ENCODE data around the gene AGTRAP. TPM values are rescaled to one million over a fixed set of nuclear protein-coding genes. Genes with fewer than 3 reads are reported as not detected.

The AGTRAP gene
- total and polyA plus RNA-seq, 2 experiments from 2014 or later, result 34.2 to 71.9 TPM

DNA sequence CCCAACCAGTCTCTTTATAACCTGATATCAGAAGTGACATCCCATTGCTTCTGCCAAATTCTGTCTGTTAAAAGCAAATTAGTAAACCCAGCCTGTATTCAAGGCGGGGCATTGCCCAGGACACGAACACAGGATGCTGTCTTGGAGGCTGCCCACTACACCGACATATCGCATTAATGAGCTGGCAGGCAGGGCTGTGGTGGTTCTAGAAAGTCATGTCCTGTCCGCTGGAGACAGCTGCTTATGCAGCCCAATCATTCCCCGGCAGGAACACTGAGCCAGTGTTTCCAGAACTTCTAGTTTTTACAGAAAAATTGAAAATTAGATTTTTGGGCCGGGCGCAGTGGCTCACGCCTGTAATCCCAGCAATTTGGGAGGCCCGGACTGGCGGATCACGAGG is 45.4 kb downstream of the AGTRAP start:
- no peak overlapping the region for H2AFZ ChIP-seq
- H3K4me1 ChIP-seq (ENCODE audit: insufficient read depth), result peaks cover 10% of the 10 kb centered on the region
- no peaks in the 10 kb centered on the region for H3K27me3 ChIP-seq
- H3K27ac ChIP-seq, result no peak overlapping the region
- H3K9me2 ChIP-seq (replicated peaks; ENCODE audit: insufficient read depth), result no peaks in the 10 kb centered on the region
- no peak overlapping the region for H3K4me2 ChIP-seq
- 91% methylated on average over 12 of the region's 12 CpGs for WGBS (ENCODE audit: low lambda C conversion rate, missing lambda C conversion rate)
- H4K20me1 ChIP-seq (ENCODE audit: insufficient read depth, poor library complexity, severe bottlenecking), result no peaks in the 10 kb centered on the region
- no peaks in the 10 kb centered on the region for H3K9me3 ChIP-seq (ENCODE audit: low read depth)
- no peaks in the 10 kb centered on the region for H3K79me2 ChIP-seq
- H3K36me3 ChIP-seq (replicated peaks; ENCODE audit: insufficient read depth, low read depth), result no peaks in the 10 kb centered on the region
- no peak for DNase-seq (ENCODE audit: low spot score)
- TF ChIP-seq, protein P1, sequence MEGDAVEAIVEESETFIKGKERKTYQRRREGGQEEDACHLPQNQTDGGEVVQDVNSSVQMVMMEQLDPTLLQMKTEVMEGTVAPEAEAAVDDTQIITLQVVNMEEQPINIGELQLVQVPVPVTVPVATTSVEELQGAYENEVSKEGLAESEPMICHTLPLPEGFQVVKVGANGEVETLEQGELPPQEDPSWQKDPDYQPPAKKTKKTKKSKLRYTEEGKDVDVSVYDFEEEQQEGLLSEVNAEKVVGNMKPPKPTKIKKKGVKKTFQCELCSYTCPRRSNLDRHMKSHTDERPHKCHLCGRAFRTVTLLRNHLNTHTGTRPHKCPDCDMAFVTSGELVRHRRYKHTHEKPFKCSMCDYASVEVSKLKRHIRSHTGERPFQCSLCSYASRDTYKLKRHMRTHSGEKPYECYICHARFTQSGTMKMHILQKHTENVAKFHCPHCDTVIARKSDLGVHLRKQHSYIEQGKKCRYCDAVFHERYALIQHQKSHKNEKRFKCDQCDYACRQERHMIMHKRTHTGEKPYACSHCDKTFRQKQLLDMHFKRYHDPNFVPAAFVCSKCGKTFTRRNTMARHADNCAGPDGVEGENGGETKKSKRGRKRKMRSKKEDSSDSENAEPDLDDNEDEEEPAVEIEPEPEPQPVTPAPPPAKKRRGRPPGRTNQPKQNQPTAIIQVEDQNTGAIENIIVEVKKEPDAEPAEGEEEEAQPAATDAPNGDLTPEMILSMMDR (IDR thresholded peaks at IDR 0.05; ENCODE audit: poor library complexity), result no peak
- TF ChIP-seq EZH2 (IDR thresholded peaks at IDR 0.05; ENCODE audit: borderline replicate concordance) (no peak), EZH2phosphoT487 (IDR thresholded peaks at IDR 0.05; ENCODE audit: low read depth, severe bottlenecking, unreplicated experiment) (no peak)
- H3K4me3 ChIP-seq, result no peak overlapping the region

DNA sequence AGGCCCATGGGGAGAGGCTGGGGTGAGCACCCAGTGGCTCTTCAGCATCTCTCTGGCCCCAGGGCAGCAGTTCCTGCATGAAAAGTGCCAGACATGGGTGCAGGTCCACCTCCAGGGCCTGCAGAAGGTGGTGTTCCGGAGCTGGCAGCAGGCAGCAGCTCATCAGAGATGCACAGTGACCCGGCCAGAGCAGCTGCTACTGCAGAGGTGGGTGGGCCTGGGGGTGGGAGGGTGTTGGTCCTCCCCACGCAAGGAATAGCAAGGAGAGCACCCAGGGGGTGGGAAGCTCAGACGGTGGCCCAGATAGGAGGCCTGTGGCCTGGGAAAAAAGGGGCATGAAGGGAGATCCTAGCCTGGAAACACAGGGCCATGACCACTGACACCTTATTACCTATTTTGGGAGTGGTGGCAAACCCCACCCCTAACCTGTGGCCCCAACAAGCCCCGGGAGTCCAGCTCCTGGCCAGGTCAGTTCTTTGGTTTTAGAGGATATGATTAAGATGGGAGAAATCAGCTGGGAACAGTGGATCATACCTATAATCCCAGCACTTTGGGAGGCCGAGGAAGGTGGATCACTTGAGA is 46.3 kb downstream of the AGTRAP start:
- 85% methylated on average over 6 of the region's 6 CpGs for WGBS (ENCODE audit: low lambda C conversion rate, missing lambda C conversion rate)
- Histone ChIP-seq H3K4me3 (no peak overlapping the region), H3K4me1 (ENCODE audit: insufficient read depth) (peaks cover 17% of the 10 kb centered on the region), H2AFZ (no peak overlapping the region), H3K9me3 (ENCODE audit: low read depth) (no peaks in the 10 kb centered on the region), H3K36me3 (replicated peaks; ENCODE audit: insufficient read depth, low read depth) (no peaks in the 10 kb centered on the region), H4K20me1 (ENCODE audit: insufficient read depth, poor library complexity, severe bottlenecking) (no peaks in the 10 kb centered on the region), H3K4me2 (no peak overlapping the region), H3K79me2 (no peaks in the 10 kb centered on the region), H3K27me3 (no peaks in the 10 kb centered on the region), H3K27ac (no peak overlapping the region), H3K9me2 (replicated peaks; ENCODE audit: insufficient read depth) (no peaks in the 10 kb centered on the region)
- TF ChIP-seq, protein P1 (IDR thresholded peaks at IDR 0.05; ENCODE audit: poor library complexity), result no peak
- TF ChIP-seq EZH2 (IDR thresholded peaks at IDR 0.05; ENCODE audit: borderline replicate concordance), result no peak
- no peak for TF ChIP-seq EZH2phosphoT487 (IDR thresholded peaks at IDR 0.05; ENCODE audit: low read depth, severe bottlenecking, unreplicated experiment)
- no peak for DNase-seq (ENCODE audit: low spot score)

DNA sequence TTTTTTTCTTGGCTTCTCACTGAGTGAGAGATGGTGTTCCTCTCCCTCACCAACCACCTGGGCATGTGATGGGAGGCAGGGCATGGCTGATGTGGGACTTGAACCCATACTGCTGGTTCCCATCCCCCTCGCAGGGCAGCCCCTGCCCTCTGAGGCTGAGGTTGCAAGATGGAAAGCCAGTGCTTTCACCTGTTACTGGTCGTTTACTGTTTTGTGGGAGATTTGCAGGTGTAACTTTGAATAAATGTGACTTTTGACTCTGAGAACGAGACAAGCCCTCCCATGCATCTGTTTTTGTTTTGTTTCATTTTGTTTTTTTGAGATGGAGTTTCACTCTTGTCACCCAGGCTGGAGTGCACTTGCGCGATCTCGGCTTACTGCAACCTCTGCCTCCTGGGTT is 47.6 kb downstream of the AGTRAP start:
- H3K4me2 ChIP-seq, result no peak overlapping the region
- no peaks in the 10 kb centered on the region for H4K20me1 ChIP-seq (ENCODE audit: insufficient read depth, poor library complexity, severe bottlenecking)
- no peak for DNase-seq (ENCODE audit: low spot score)
- TF ChIP-seq, protein P1 (IDR thresholded peaks at IDR 0.05; ENCODE audit: poor library complexity), result no peak
- TF ChIP-seq EZH2 (IDR thresholded peaks at IDR 0.05; ENCODE audit: borderline replicate concordance), result no peak
- no peak for TF ChIP-seq EZH2phosphoT487 (IDR thresholded peaks at IDR 0.05; ENCODE audit: low read depth, severe bottlenecking, unreplicated experiment)
- H3K36me3 ChIP-seq (replicated peaks; ENCODE audit: insufficient read depth, low read depth), result no peaks in the 10 kb centered on the region
- no peaks in the 10 kb centered on the region for H3K9me2 ChIP-seq (replicated peaks; ENCODE audit: insufficient read depth)
- no peaks in the 10 kb centered on the region for H3K27me3 ChIP-seq
- H3K27ac ChIP-seq, result no peak overlapping the region
- H3K4me1 ChIP-seq (ENCODE audit: insufficient read depth), result peaks cover 27% of the 10 kb centered on the region
- H3K9me3 ChIP-seq (ENCODE audit: low read depth), result no peaks in the 10 kb centered on the region
- 87% methylated on average over 6 of the region's 6 CpGs for whole genome bisulfite sequencing (ENCODE audit: low lambda C conversion rate, missing lambda C conversion rate)
- no peak overlapping the region for H3K4me3 ChIP-seq
- no peaks in the 10 kb centered on the region for H3K79me2 ChIP-seq
- no peak overlapping the region for H2AFZ ChIP-seq

Measured in hepatocyte (in vitro differentiated cells).